ENCODE data around the gene CTNNA2. TPM values are rescaled to one million over a fixed set of nuclear protein-coding genes. Genes with fewer than 3 reads are reported as not detected.

CTNNA2 gene
- total and polyA plus RNA-seq, 7 donors = 0.03 to 0.36 (median 0.17) TPM; not detected in 4

DNA sequence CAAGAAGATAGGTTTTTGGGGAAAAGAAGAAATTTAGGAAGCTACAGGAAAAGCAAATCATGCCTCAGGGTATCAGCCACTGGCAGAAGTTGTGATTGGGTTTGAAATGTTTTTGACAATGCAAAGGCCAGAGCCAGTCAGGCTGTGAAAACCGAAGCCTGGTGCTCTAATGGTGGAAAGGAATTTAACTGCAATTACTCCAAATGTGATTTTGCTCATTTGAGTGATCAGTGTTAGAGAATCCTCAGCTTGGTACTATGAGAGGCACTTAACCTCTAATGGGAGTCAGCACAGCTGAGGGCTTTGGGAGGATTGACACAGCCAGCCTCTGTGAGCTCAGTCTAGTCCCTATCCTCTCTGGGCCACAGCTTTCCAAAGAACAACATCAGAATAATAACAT is 615.2 kb downstream of the CTNNA2 start:
- ATAC-seq (no peak), DNase-seq (no peak)
- Histone ChIP-seq H3K4me3 (no peak overlapping the region), H3K36me3 (ENCODE audit: insufficient read depth in 1 of 2, low read depth in 1 of 2) (no peaks in the 10 kb centered on the region), H3K9me3 (no peaks in the 10 kb centered on the region), H3K4me1 (no peaks in the 10 kb centered on the region), H3K27ac (no peak overlapping the region), H3K27me3 (ENCODE audit: insufficient read depth in 3 of 3, low read length in 2 of 3) (no peaks in the 10 kb centered on the region)
- intact Hi-C loops (cut with DNase I) = no loop called here
- 25 to 45% (median 28%) methylated on average over 1 of the region's 1 CpG for WGBS, 3 donors
- no peak for TF ChIP-seq CTCF (IDR thresholded peaks at IDR 0.05)

GRCh38 chr2:80132281-80132680 is 619.4 kb downstream of the CTNNA2 start:
- intact Hi-C loops (cut with DNase I) = no loop called here
- DNase-seq (no peak), ATAC-seq (no peak)
- no peak overlapping the region for H3K27ac ChIP-seq
- H3K9me3 ChIP-seq = no peaks in the 10 kb centered on the region
- H3K4me1 ChIP-seq = no peaks in the 10 kb centered on the region
- H3K27me3 ChIP-seq (ENCODE audit: insufficient read depth in 3 of 3, low read length in 2 of 3) = no peaks in the 10 kb centered on the region
- no peaks in the 10 kb centered on the region for H3K36me3 ChIP-seq (ENCODE audit: insufficient read depth in 1 of 2, low read depth in 1 of 2)
- TF ChIP-seq CTCF (IDR thresholded peaks at IDR 0.05) = no peak
- WGBS, 3 donors = 72 to 79% (median 79%) methylated on average over 3 of the region's 3 CpGs
- no peak overlapping the region for H3K4me3 ChIP-seq

DNA sequence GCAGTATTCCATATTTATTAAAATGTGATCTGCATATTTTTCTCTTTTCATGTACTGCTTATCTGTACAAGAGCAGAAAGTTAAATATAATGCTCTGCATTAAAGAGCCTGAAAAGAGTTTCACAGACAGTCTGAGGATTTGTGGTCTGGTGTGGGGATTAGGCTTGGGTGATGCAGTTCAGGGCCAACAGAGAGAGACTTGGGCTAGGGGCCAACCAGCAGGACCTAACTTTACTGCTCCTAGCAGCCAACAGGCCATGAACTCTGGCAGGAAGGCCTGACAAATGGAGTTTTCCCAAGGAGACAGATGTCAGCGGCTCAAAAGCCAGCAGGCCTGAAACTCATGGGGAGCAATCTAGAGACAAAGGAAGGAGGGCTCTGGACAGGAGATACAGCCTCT is 622.1 kb downstream of the CTNNA2 start:
- H3K4me1 ChIP-seq = no peaks in the 10 kb centered on the region
- no peaks in the 10 kb centered on the region for H3K27me3 ChIP-seq (ENCODE audit: insufficient read depth in 3 of 3, low read length in 2 of 3)
- no peak overlapping the region for H3K4me3 ChIP-seq
- ATAC-seq (no peak), DNase-seq (no peak)
- TF ChIP-seq CTCF (IDR thresholded peaks at IDR 0.05) = no peak
- no peaks in the 10 kb centered on the region for H3K9me3 ChIP-seq
- WGBS, 3 donors = 35 to 40% (median 38%) methylated on average over 1 of the region's 1 CpG
- no peak overlapping the region for H3K27ac ChIP-seq
- no peaks in the 10 kb centered on the region for H3K36me3 ChIP-seq (ENCODE audit: insufficient read depth in 1 of 2, low read depth in 1 of 2)
- intact Hi-C loops (cut with DNase I) = no loop called here

GRCh38 chr2:80136338-80136737 is 623.5 kb downstream of the CTNNA2 start:
- ATAC-seq (no peak), DNase-seq (no peak)
- Histone ChIP-seq H3K27ac (no peak overlapping the region), H3K9me3 (no peaks in the 10 kb centered on the region), H3K4me1 (no peaks in the 10 kb centered on the region), H3K36me3 (ENCODE audit: insufficient read depth in 1 of 2, low read depth in 1 of 2) (no peaks in the 10 kb centered on the region), H3K4me3 (no peak overlapping the region), H3K27me3 (ENCODE audit: insufficient read depth in 3 of 3, low read length in 2 of 3) (no peaks in the 10 kb centered on the region)
- WGBS, 3 donors = 95 to 100% (median 100%) methylated on average over 1 of the region's 1 CpG
- TF ChIP-seq CTCF (IDR thresholded peaks at IDR 0.05) = no peak
- intact Hi-C loops (cut with DNase I) = no loop called here

- Histone ChIP-seq H3K36me3 (ENCODE audit: insufficient read depth in 1 of 2, low read depth in 1 of 2) (no peaks in the 10 kb centered on the region), H3K9me3 (no peaks in the 10 kb centered on the region), H3K27ac (no peak overlapping the region), H3K4me3 (no peak overlapping the region), H3K27me3 (ENCODE audit: insufficient read depth in 3 of 3, low read length in 2 of 3) (no peaks in the 10 kb centered on the region), H3K4me1 (no peaks in the 10 kb centered on the region)
- TF ChIP-seq CTCF (IDR thresholded peaks at IDR 0.05) = no peak
- DNase-seq (no peak), ATAC-seq (no peak)
- WGBS, 3 donors = 67 to 88% (median 83%) methylated on average over 4 of the region's 4 CpGs
- intact Hi-C loops (cut with DNase I) = no loop called here
Observed at GRCh38 chr2:80139001-80139400, 626.1 kb downstream of the CTNNA2 start.
